NCI-H2227 (cell line): ENCODE data around the gene ZMIZ2.
"Not testable (repeated sequence)": the region's sequence is repeated elsewhere in the genome, so short reads cannot be mapped to it uniquely, and the experiment has no call there.

ENCODE experiments used
- DNase-seq: peaks from one replicate; lab custom pipeline; 2025; ENCODE audit not compliant: unreplicated experiment; lab: John Stamatoyannopoulos, UW

Gene ZMIZ2

DNA sequence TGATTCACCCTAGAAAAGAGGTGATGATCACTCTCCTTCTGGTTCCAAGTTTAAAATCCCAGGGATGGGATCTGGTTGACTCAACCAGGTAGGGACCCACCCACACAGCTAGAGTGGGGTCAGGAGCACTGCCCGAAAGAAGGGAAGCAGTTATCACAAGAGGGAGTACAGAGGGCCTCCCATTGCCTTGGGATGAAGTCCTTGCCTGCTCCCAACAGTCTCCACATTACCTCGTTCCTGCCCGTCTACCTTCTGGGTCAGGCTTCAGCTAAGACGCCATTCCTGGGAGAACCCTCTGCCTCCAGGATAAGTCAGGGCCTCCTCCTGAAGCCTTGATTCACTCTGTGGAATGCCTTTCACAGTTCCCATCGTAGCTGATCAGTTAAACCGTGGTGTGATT lies 23.8 kb downstream of the ZMIZ2 start:
- no peak for DNase-seq

DNA sequence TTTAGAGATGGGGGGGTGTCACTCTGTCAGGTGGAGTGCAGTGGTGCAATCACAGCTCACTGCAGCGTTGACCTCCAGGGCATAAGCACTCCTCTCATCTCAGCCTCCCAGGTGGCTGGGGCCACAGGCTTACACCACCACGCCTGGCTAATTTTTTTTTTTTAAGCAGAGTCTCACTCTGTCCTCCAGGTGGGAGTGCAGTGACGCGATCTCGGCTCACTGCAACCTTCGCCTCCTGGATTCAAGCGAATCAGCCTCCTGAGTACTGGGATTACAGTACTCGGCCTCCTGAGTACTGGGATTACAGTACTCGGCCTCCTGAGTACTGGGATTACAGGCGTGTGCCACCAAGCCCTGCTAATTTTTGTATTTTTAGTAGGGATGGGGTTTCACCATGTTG lies 24.2 kb downstream of the ZMIZ2 start:
- no peak for DNase-seq

DNA sequence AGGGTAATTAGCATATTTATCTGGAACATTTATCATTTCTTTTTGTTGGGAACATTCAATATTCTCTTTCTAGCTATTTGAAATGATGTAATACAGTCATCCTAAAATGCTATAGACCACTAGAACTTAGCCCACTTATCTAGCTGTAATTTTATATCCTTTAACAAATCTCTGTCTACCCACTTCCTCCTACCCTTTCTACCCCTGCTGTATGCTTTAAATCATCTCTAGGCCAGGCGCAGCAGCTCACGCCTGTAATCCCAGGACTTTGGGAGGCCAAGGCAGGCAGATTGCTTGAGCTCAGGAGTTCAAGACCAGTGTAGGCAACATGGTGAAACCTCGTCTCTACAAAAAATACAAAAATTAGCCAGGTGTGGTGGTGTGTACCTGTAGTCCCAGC lies 25.8 kb downstream of the ZMIZ2 start:
- DNase-seq = not testable (repeated sequence)

DNA sequence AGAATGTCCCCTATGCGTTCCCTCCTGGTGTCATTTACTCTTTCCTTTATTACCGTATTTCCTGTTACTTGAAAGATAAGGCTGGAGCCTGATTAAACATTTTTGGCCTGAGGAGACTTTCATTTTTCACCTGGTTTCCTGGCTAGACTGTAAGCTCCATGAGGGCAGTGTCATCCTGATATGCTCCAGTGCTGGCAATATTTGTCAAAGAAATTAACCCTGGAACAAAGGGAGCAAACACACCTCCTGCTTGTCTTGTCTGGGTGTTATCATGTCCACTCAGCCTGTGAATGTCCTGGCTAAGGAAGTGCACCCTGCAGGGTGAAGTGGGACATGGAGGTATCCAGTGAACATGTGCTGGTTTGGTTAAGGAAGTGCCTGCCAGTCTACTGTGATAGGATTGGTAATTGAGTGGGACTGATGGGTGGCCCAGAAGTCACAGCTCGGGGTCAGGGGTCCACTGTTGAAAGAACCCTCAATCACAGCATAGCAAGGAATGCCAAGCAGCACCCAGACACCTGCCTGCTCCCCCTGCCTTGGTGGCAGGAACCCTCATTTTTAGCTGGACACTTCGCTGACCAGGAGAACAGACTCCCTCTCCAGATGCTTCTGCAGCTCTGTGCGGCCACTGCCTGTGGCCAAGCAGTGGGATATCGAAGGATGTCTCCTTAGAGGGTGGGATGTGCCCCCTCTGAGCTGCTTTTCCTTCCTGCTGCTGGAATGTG lies 26.9 kb downstream of the ZMIZ2 start:
- DNase-seq = no peak

DNA sequence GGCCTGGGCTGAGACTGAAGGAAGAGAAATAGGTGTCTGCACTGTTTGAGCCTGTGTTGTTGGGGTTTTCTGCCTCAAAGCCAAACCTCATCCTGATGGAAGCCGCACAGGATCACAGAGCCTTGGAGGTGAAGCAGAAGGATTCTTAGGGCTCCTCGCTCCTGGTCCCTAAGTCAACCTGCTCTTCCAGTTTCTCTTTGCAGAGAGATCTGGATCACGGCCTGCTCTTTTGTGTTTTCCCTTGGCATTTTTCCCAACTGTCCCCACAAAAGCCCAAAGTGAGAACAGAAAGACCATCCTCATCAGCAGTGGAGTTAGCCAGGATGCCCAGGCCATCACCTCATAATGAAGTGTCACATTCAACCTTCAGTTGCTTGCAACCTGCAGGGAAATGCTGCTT lies 27.6 kb downstream of the ZMIZ2 start:
- DNase-seq = no peak

DNA sequence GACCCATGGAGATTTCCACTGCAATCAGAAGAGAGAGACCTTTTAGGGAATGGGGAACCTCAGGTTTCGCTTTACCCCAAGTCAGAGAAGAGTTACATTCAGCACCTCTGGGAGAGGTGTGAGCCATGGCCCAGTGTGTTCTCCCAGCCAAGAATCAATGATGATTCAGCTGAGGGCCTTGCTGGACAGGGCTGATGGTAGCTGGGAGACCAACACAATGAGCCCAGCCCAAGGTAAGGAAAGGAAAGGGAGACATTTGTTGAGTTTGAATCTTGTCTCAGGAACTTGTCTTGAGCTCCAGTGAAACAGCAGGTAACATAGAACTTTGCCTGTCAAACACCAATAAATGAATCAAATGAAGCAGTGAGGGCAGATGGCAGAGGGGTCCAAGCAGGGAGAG lies 33.8 kb downstream of the ZMIZ2 start:
- DNase-seq = no peak

DNA sequence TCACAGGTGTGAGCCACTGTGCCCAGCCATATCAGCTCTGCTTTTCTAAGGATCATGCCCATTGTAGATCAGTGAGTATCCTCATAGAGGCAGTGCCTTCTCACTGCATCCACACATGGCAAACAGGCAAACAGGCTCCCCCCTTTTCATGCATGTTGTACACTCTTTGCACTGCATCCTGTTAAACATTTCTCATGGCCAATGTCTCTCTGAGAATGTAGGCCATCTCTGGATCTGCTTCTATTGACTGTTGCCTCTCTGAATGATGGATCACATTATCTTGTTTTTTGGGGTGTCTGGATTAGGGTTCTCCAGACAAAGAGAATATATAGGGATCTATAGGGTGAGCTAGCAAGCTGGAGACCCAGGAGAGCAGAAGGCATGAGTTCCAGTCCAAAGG lies 34.8 kb downstream of the ZMIZ2 start:
- DNase-seq = no peak

DNA sequence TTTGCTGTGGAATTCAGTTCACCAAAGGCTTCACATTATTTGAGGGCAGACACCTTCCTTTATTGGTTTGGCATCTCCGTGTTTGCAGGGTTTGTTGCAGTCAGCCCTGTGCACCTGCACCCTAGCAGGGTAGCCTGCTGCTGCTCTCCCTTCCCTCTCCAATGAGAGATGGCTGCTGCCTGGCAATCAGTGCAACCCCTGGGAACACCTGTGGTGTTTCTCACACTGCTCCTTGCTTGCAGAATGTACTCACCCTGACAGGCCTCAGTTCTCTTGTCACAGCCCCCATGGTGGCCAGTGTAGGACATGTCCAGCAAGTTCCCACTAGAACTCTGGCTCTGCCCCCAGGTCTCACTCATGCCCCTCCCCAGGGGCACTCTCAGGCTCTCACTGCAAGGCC lies 35.7 kb downstream of the ZMIZ2 start:
- DNase-seq = no peak

DNA sequence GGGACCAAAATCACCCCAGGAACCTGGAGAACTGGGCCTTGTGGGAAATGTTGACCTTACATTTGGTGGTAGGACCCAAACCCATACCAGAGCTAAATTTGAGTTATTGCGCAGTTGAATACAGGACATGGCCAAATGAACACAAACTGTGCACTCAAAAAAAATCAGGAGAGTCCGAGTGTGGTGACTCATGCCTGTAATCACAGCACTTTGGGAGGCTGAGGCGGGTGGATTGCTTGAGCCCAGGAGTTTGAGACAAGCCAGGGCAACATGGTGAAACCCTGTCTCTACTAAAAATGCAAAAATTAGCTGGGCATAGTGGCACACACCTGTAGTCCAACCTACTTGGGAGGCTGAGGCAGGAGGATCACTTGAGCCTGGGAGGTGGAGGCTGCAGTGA lies 36.6 kb downstream of the ZMIZ2 start:
- DNase-seq = not testable (repeated sequence)

DNA sequence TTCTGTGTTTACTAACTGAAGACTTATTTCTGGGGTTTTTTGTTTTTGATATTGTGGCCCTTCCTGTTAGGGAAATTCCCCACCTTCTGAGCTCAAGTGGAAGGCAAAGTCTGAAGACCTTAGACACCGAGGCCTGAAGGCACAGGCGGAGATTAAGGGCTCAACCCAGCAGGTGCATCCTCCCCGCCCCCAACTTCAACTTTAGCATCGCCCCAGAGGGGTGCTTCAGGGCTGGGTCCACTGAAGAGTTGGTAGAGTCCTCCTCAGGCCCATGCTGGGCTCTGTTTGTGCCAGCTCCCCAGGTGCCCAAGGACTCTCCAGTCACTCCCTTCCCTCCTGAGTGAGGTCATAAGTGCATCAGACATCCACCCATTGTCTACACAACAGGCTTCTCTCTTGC lies 38.4 kb downstream of the ZMIZ2 start:
- DNase-seq = no peak

DNA sequence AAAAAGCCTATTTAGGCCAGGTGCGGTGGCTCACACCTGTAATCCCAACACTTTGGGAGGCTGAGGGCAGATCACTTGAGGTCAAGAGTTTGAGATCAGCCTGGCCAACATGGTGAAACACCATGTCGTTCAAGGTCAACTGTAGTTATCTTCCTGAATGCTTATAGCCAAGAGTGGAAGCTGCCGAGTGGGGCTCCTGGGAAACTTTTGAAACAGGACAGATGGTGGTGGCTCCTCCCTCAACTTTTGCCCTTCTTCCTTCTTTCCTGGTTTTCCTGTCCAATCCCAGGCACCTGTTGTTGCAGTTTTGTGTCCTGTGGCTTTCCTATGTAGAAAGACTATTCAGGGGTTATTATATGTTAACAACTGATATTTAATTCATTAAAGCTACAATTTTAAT lies 39.1 kb downstream of the ZMIZ2 start:
- no peak for DNase-seq

DNA sequence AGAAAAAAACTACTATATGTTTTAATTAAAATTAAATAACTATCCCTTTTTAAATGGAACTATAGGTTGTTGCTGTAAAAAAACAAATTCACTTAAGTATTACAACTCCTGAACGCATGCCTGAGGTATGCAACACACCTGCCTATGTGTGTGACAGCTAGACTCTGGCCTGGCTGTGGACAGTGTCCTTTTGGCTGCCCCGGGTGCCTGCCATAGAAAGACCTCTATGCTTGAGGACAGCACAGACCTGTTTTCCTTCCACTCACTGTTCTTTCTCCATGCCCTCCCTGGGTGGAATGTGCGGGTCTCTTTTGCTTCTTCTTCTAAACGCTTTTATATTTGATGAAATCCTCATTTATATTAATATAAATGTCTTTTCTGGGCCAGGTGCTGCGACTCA lies 41.3 kb downstream of the ZMIZ2 start:
- DNase-seq = no peak

DNA sequence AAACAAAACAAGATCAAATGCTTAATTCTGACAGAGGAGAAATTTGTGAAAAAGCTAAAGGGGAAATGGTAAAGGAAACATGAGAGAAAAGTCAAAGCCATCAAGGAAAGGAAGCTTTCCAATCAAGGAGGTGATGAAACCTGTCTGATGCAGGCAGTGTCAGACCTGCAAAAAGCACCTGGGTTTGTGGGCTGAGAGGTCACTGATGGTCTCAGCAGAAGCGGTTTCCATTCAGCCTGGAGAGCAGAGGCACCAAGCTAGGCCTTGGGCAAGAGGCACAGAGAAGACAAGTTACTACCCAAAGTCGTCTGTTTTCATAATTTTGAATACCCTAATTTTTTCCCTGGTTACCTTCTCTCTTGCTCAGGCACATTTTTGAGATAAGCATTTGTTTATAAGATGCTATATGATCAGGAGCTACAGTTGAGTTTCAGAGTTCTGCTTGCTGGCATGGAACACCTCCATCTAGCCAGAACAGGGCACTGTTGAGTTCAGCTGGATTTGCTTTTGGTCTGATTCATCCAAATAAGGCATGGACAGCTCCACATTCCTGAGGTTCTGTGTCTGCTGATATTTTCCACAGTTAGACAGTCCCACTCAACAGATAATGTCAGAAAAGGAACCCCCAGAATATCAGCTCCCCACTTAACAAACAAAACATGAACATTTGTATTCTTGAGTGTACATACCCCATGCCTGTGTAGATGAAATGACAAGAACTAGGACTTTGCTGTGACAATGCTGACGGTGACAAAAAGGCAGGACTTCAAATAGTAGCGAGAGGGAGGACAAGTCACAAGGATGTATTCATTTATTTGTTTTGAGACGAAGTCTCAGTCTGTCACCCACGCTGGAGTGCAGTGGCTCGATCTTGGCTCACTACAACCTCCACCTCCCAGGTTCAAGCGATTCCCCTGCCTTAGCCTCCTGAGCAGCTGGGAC lies 42.9 kb downstream of the ZMIZ2 start:
- no peak for DNase-seq

DNA sequence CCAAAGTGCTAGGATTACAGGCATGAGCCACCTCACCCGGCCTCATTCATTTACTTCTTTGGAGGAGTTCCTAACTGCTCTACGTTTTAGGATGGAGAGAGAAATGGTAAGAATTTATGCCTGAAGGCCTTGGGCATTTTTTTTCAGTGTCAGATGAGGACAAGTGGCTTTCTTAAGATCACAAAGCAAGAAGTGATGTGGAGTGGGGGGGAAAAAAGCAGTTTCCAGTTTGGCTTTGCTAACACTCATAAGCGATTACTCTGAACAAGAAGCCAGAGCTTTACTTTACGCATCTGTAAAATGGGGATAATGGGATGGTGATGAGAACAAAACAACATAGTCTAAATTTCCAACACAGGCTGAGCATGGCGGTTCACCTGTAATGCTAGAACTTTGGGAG lies 45.3 kb downstream of the ZMIZ2 start:
- no peak for DNase-seq

DNA sequence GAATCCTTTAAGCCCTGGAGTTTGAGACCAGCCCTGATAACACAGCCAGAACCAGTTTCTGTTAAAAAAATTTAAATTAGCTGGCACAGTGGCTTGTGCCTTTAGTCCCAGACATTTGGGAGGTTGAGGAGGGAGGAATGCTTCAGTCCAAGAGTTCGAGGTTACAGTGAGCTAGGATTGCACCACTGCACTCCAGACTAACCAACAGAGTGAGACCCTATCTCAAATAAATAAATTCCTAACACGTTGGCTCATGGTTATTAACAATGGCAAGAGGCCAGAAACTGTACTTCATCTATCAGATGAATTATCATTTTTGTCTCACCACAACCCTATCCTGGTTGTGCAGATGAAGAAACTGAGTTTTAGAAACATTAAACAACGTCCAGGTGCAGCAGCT lies 45.7 kb downstream of the ZMIZ2 start:
- no peak for DNase-seq

DNA sequence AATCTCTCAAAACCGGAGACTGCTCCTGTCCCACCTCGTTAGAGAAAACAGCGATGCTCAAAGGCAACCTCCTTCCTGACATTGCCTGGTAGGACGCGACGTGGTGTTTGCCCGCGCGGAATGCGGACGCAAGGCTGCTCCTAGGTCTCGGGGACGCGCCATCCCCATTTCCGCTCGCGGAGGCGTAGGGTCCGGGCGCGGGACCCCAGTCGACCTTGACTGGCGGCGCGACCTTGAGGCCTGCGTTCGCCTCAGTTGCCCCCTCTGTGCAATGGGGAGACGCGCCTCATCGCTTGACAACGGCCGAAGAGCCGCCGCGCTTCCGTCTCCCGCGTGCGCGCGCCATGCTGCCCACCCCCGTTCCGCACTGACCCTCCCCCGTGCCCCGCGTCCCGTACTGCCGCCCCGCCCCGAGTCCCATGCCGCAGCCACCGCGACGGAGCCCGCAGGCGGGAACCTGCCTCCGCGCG lies 47.4 kb downstream of the ZMIZ2 start:
- DNase-seq = no peak

DNA sequence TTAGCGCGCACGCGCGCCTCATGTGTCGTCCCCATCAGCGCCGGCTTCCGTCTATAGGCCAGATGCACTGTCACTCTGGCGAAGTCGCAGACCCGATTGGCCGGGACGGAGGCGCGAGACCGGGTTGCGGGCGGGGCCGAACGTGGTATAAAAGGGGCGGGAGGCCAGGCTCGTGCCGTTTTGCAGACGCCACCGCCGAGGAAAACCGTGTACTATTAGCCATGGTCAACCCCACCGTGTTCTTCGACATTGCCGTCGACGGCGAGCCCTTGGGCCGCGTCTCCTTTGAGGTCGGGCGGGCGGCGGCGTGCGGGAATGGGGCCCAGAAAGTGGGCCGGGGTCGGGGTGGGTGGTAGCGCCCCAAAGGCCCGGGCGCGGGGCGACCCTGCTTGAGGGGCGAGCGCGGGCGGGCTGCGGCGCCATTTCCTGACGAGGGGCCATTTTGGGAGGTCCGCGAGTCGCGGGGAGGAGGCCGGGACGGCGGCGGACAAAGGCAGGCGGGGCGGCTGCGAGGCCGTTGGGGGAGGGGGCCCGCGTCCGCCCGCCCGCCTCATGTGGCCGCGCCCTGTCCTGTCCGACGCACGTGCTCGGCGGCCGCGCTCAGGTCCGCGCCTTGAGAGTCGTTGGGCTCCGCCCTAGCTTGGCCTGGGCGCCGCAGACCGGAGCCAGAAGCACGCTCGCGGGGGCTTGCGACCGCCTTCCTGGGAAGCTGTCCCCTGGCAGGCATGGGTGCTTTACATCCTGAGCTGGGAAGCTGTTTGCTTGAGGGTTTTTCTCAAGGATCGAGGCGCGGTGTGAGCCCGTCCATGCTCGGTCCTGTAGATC lies 48.1 kb downstream of the ZMIZ2 start, which contains the start of gene PPIA:
PPIA (plus strand) TSS at position 178 of the 825 bp plus-strand sequence; CDS start at position 222, 44 bp downstream.
- DNase-seq = peak; percentile 98

DNA sequence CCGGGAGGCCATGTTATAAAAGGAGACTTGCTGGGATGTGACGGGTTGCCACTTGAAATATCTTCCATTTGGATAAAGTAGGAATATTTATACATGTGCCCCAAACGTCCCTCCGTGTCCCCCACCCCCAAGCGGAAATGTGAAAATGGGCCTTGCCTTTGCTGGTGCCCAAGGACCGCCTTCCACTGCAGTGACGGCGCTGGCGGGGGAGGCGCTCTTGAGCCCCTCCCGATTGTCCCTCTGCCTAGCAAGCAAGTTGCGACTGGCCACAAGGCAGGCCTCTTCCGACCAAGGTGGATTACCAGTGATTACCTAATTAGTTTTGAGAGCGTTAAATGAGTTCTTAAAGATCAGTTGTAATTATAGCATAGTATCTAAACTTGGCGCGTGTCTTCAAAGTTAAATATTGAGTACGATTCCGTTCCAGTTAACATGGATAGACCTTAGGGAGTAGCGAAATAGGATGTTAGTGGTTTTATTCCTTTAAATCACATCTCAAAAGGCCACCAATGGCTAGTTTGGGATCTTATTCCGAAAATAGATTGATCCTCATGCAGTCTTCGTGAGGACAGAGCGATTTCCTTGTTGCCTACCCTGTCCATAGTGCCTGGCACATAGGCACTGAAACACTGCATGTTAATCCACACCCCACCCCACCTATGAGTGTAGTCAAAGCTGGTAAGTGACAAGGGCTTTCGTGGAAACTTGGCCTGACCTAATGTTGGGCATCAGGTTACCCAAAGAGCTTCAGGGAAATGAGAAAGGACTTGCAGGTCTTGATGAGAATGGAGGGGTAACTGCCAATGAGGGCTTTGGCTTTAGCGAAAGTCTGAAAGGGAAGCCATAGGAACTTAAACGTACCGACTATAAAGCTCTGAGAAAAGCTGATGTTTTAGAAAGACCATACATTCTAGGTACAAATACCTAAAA lies 48.9 kb downstream of the ZMIZ2 start:
- DNase-seq = peak; percentile 86

DNA sequence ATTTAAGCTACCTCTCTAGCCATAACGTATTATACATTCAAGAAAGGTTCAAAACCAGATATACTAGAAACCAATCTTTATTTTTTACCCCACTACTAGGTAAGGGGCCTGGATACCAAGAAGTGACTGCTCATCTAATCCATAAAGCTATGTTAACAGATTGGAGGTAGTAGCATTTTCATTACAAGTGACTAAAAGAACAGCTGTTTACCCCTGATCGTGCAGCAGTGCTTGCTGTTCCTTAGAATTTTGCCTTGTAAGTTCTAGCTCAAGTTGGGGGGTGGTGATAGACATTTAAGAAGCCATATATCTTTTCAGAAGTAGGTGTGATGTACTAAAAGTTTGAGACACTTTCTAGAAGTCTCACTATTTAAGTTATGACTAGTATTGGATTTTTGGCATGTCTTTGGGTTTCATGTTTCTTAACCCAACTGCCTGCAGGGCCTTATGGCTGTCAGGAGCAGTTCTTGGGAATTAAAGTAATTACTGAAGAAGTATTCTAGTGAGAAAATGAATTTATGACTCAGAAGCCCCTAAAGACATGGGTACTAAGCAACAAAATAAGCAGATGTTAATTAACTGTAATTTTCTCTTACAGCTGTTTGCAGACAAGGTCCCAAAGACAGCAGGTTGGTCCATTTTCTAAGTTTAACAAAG lies 50.1 kb downstream of the ZMIZ2 start:
- DNase-seq = no peak

DNA sequence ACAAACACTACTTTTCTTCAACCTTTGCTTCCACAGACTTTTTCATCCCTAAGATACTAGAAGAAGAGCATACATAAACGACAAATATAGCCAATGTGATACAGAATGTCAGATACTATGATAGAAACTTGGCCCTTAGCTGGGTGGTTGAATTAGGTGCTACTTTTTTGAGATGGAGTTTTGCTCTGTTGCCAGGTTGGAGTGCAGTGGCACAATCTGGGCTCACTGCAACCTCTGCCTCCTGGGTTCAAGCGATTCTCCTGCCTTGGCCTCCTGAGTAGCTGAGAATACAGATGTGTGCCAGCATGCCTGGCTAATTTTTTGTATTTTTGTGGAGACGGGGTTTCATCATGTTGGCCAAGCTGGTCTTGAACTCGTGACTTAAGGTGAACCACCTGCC lies 51.3 kb downstream of the ZMIZ2 start:
- DNase-seq = no peak
